OCI-LY3 (cell line): ENCODE results near the gene MS4A4E.

Experiments
- CTCF ChIP-seq: fragments of 200-600, 300-600 bp; sonication (generic); IDR thresholded peaks from 2 replicates; pipeline ENCODE4 v1.5.1; 2014; ENCODE audit warnings: antibody characterized with exemption, low read length, low read depth
- EZH2phosphoT487 ChIP-seq: fragments of 200-600 bp; shearing (Covaris generic); IDR thresholded peaks from 2 replicates; pipeline ENCODE4 v1.6.1; 2018; ENCODE audit warnings: antibody characterized with exemption, mixed run types, low read depth

- no peak for TF ChIP-seq CTCF
- no peak for TF ChIP-seq EZH2phosphoT487
These were observed 81.2 kb downstream of the MS4A4E start for GRCh38 chr11:60161766-60162165.
